HG03558 (cell line): ENCODE measurements around the gene OSM.

ENCODE experiments used
- ATAC-seq: cut with Tn5 transposase; IDR thresholded peaks from one replicate; pipeline ENCODE4 v1.9.1; 2021; ENCODE audit warnings: moderate number of reproducible peaks; ENCODE audit not compliant: unreplicated experiment; ENCODE audit errors: extremely low read depth

Gene OSM

DNA sequence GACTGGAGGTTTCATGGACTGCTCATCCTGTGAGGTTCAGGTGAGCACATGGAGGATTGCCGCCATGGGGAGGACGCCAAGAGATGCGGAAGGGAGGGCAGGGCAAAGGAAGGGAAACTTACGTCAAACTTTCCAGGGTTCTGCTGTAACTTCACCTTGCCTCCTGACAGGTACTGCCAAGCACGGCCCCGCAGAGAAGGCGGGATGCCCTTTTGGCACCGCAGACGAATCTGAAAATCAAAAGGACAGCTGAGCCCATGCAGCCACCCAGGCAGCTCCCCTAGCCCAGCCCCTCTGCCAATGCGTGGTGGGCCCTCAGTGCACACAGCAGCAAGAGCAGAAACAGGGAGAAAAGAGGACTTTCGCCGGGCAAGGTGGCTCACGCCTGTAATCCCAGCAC is 32.7 kb upstream of the OSM start:
- ATAC-seq = no peak

- ATAC-seq = no peak
Observed at GRCh38 chr22:30297991-30298701, 31.5 kb upstream of the OSM start.

- ATAC-seq = no peak
Observed at GRCh38 chr22:30297276-30297990, 30.8 kb upstream of the OSM start.

GRCh38 chr22:30296833-30297232 is 30.2 kb upstream of the OSM start:
- no peak for ATAC-seq

DNA sequence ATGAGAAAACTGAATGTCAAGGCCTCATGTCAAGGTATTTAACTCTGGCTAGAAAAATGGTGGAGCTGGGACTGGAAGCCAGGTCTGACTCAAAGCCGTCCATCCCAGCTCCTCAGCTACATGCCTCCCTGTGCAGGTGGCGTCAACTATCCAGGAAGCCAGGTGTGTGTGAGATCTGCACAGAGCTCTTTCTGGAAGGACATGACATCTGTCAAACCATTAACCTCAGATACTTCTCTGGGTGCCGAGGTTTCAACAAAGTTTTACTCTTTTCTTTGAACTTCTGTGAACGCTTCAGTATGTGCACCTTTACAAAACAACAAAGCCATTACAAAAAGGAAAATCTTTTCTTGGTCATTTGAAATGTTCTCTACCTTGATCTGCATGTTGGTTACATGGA is 29.7 kb upstream of the OSM start:
- no peak for ATAC-seq

- no peak for ATAC-seq
Observed at GRCh38 chr22:30295576-30295975, 28.9 kb upstream of the OSM start.

DNA sequence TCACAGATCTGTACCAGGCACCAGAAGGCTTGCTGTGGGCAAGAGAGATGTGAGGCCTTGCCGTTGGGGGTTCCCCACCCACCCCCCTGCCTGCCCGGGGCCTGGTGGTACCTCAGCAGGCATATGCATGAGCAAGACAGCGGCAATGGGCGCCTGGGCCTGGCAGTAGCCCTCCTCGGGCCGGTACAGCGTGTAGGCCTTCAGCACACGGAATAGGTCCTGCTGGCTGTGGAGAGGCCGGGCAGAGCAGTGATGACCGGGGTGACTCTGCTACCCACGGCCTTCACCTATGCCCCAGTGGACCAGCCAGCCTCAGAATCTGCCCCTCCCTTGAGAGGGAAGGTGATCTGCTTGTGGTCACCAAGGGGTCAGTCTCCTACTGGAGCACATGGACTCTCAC is 28.2 kb upstream of the OSM start:
- ATAC-seq = no peak

DNA sequence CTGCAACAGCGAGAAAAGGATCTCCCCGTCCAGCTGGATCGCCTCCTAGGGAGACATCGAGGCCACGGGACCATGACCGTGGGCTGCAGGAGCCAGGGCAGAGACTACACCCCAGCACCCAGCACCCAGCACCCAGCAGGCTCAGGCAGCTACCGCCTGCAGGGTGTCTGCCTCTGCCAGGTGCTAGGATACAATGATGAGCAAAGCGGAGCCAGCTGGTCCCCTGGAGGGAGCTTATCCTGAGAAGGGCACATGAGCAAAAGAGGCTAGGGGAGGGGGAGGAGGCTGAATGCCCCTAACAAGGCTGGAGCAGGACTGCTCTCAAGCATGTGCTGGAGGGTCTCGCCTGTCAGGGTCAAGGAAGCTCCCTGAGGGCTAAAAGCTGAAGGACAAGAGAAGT is 27.4 kb upstream of the OSM start:
- no peak for ATAC-seq

- no peak for ATAC-seq
Observed at GRCh38 chr22:30293026-30293425, 26.4 kb upstream of the OSM start.

DNA sequence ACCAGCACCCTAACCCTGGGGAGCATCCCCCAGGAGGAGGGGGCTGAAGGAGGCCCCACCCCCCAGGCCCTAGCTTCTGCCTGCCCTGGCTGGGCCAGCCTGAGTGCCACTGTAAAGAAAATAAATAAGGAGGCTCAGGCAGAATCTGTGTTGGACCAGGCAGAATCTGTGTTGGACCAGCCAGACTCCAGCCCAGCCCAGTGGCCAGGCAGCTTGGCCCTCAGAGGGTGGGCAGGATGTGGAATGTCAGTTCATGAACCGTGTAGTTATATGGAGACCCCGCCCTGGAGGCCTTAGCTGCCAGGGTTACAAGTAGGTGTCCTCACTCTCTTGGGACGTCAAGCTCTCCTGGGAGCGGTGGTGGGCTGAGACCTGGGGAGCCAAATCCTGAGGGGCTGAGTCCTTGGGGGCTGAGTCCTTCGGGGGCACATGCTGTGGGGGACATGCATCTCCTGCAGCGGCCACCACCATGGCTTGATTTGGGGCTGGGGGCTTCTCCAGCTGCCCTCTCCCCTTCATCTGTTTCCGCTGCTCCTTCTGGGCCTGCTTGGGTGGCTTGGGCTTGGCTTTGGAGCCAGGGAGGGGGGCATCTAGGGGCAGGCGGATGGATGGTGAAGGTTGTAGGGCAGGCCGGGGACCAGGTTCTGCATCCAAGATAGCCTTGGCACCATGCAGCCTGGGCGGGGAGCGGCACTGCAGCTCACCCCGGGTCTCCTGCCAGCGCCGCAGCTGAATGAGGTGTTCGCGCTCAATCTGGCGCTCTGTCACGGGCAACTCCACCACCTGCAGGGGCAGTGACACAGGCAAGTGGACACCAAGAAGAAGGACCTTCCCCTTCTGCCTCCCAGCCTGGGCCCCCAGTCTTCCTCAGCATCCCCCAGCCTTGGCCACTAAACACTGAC is 25.7 kb upstream of the OSM start:
- ATAC-seq = no peak

DNA sequence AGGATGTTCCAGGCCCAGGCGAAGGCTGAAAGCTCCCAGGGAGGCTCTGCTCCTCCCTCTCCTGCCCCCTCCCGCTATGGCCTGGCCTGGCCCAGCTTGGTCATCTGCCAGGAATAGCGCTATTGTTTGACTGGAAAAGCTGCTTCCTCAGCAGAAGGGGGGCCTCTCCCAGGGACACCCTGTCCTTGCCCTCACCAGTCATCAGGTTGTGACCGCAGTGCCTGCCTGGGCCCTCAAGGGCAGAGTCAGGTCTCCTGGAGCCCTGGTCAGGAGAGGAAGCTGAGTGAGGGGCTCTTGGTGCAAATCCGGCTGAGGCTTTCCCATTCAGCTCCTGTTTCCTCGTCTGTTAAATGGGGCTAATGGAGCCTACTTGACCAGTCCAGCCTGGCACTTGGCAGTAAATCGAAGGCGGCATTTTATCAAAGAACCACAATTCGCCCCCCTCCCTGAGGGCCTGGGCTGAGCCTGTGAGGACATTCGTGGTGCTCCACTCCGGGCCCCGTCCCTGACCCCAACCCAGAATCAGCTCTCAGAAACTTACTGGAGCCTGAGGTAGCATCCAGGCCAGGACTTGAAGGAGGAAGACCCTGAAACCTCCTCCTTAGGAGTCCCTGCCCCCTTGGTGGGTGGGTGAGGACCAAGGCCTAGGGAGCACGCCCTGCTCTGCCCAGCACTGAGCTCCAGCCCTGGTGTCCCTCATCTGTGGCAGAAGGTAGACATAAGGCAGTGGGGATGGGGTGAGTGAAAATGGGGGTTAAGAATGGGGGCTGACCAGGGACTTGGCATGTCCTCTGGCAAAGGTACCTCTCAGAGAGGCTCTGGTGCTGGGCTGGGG is 24.6 kb upstream of the OSM start:
- ATAC-seq = no peak

GRCh38 chr22:30290342-30291057 is 23.8 kb upstream of the OSM start:
- no peak for ATAC-seq

DNA sequence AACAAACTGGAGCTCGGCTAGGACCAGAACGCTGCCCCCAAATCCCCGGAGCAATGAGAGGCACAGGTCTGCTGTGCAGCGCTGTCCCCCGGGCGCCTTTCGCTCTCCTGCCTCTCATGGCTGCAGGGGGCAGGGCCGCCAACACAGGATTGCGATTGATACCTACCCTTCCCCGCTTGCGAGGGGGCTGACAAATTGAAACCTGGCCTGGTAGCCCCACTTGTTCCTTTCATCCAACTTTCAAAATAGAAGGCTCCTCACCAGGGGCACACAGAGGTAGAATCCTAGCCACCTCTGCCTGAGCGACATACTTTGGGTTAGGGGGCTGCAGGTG is 23.3 kb upstream of the OSM start:
- no peak for ATAC-seq

GRCh38 chr22:30289141-30289979 is 22.7 kb upstream of the OSM start, which contains the start of gene CASTOR1:
TSS of gene CASTOR1 (minus strand) at chr22:30289505. CDS start at chr22:30289497, 8 bp downstream.
- no peak for ATAC-seq

DNA sequence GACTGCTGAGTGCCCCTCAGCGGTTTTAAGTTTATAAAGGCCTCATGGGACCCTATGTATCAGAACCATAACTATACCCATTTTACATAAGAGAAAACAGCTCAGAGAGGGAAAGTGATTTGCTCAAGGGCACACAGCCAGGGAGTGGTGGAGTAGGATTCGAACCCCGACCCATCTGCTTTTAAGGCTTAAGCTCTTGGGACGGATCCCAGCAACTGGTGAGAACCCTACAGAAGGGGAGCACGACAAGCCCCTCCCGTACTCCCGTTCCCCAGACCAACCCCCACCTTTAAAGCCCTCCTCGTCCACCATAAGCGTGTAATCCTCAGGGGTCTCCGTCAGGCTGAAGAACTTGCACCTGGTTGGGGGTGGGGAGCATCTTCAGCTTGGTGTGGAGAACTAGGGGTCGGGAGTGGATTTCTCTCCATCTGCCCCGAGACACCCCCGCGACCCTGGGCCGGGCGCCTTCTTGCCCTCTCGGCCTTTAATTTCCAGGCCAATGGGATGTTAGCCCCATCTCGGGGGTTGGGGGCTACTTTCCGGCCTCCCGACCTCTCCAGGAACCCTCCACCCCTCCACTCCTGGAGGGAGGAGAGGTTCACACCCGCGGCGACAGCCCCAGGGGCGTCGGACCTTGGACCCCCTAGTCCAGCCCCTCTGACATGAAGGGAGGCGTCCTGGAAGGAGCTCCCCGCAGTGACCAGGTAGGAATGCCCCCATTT is 21.9 kb upstream of the OSM start:
- ATAC-seq = no peak

GRCh38 chr22:30287648-30288418 is 21.2 kb upstream of the OSM start:
- no peak for ATAC-seq
